ENCODE measurements around the gene MAD1L1. TPM values are rescaled to one million over a fixed set of nuclear protein-coding genes. Genes with fewer than 3 reads are reported as not detected.
A peak's percentile ranks its signal among the peaks of the same experiment; 100 is the strongest.

The MAD1L1 gene
- total RNA-seq, 1 experiment from 2014 or later: 43.8 TPM

DNA sequence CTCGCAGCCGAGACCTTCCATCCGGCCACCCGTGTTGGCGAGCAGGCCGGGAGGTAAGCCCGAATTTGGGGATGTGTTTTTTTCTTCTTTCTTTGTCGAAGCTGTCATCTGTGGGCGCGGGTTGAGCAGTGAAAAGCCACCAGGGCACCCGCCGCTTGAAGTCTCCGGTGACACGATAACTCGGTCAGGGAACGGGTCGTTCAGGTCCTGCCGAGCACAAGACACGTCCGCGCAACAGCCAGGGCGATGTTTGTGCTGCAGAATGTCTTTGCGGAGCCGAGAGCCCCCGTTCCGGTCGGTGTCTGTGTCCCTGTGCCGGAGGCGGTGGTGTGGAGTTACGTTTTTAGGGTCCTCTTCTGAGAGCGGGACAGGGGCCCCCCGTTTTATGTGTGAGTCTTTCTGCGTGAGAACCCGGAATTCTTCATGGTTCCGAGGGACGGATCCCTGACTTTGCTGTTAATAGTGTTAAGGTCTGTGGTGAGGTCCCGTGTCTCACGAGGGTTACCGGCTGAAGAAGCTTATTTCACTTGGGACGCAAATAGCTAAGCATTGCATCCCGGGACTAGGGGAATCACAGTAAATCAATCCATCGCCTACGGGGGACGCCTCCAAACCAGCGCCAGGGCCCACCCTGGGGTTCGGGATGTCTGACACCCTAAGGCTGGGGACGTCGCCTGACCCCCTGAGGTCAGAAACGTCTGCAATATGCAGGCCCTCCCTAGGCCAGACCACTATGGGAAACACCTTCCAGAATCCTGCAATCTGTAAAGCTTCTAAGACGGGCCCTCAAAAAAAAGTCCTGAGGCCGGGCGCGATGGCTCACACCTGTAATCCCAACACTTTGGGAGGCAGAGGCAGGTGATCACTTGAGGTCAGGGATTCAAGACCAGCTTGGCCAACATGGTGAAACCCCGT is 463.2 kb downstream of the MAD1L1 start (continued):
- no peak for TF ChIP-seq TEAD1 (CRISPR knock-in tag; IDR thresholded peaks at IDR 0.05)
- TF ChIP-seq, protein P1, sequence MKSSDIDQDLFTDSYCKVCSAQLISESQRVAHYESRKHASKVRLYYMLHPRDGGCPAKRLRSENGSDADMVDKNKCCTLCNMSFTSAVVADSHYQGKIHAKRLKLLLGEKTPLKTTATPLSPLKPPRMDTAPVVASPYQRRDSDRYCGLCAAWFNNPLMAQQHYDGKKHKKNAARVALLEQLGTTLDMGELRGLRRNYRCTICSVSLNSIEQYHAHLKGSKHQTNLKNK (CRISPR knock-in tag; IDR thresholded peaks at IDR 0.05): no peak

DNA sequence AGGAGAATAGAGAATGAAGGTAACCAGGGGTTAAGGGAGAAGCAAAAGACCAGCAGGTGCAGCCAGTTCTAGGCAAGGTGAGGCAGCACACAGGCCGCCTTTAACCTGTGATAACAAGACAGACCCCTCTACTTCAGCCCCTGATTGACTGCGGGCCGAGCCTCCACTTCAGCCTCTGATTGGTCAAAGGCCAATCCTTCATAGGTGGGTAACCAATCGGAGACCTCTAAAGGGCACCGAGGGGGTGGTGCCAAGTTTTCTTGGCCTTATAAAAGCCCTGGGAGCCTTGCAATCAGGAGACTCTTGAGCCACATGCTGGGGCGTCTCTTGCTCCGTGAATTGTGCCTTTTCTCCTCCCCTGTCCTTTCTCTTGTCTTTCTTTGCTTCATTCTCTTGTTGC is 463.9 kb downstream of the MAD1L1 start:
- no peak overlapping the region for H3K27ac Mint-ChIP-seq
- H3K9me3 Mint-ChIP-seq: no peaks in the 10 kb centered on the region

DNA sequence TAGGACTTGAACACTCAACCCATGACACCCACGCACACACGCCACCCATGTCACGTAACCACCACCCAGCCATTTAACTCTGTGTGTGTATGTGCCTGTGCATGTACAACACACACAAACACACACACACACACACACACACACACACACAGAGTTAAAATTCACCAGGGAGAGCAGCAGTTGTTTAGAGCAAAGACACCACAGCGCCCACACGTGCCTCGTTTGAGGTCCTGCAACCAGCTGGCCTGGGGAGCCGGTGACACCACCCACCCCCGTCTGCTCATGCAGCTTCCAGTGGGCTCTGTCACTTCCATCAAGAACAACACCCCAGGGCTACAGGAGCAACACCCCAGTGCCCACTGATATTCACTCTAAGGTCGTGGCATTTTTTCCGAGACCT is 465.2 kb downstream of the MAD1L1 start:
- DNase-seq (ENCODE audit: low spot score) (peak; percentile 61), ATAC-seq (peak; percentile 62; the same call in 1 of the 2 replicates)
- TF ChIP-seq JUN (CRISPR knock-in tag; IDR thresholded peaks at IDR 0.05) (no peak), RORB (CRISPR knock-in tag; IDR thresholded peaks at IDR 0.05) (no peak)
- TF ChIP-seq, protein P2, sequence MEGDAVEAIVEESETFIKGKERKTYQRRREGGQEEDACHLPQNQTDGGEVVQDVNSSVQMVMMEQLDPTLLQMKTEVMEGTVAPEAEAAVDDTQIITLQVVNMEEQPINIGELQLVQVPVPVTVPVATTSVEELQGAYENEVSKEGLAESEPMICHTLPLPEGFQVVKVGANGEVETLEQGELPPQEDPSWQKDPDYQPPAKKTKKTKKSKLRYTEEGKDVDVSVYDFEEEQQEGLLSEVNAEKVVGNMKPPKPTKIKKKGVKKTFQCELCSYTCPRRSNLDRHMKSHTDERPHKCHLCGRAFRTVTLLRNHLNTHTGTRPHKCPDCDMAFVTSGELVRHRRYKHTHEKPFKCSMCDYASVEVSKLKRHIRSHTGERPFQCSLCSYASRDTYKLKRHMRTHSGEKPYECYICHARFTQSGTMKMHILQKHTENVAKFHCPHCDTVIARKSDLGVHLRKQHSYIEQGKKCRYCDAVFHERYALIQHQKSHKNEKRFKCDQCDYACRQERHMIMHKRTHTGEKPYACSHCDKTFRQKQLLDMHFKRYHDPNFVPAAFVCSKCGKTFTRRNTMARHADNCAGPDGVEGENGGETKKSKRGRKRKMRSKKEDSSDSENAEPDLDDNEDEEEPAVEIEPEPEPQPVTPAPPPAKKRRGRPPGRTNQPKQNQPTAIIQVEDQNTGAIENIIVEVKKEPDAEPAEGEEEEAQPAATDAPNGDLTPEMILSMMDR (IDR thresholded peaks at IDR 0.05): 0 out of 2 replicates have a peak, but pooled peaks have one; percentile 38
- Mint-ChIP-seq H3K36me3 (no peaks in the 10 kb centered on the region), H3K27ac (no peak overlapping the region), H3K9me3 (no peaks in the 10 kb centered on the region), H3K4me3 (no peak overlapping the region), H3K4me1 (no peaks in the 10 kb centered on the region), H3K27me3 (ENCODE audit: low read depth) (no peaks in the 10 kb centered on the region)
- ChIA-PET POLR2A (interaction anchor here (0.7 kb wide), 1 partner anchor 155 kb away, joined by 5 read pairs; no protein-coding TSS in a partner anchor), CTCF (interaction anchor here (0.6 to 2.9 kb wide), 18 partner anchors 9 to 189 kb away, joined by 3 to 18 read pairs (median 3); no protein-coding TSS in a partner anchor)

More for the DNA sequence above, 463.9 kb downstream of the MAD1L1 start:
- Mint-ChIP-seq H3K36me3 (no peaks in the 10 kb centered on the region), H3K4me1 (no peaks in the 10 kb centered on the region), H3K4me3 (no peak overlapping the region), H3K27me3 (ENCODE audit: low read depth) (no peaks in the 10 kb centered on the region)
- POLR2A ChIA-PET: no interaction called here
- CTCF ChIA-PET: no interaction called here
- peak; percentile 38 for DNase-seq (ENCODE audit: low spot score)
- TF ChIP-seq NFYB (CRISPR knock-in tag; conservative IDR thresholded peaks at IDR 0.05; ENCODE audit: low read depth) (peak; percentile 77), ZNF317 (CRISPR knock-in tag; IDR thresholded peaks at IDR 0.05; ENCODE audit: borderline replicate concordance, low read depth) (no peak)
- peak; percentile 79 for ATAC-seq

Small RNA genes within 50 kb of the gene (microRNA-seq; reads per million reads assigned to microRNA genes)
- gene MIR4655 (ENCODE audit: borderline number of aligned reads): 1.4 reads per million
- gene MIR6836 (ENCODE audit: borderline number of aligned reads): not detected

Other genes with a start within 250 kb of the MAD1L1 start
- 33.6 to 38.9 TPM (median 34.7 TPM) in 3 replicates for gene MRM2, start 9.3 kb upstream of the MAD1L1 start, total RNA-seq (2021)
- gene NUDT1, start 9.3 kb upstream of the MAD1L1 start, total RNA-seq (2021): 100 to 108 TPM (median 102 TPM) in 3 replicates
- gene SNX8, start 81.5 kb upstream of the MAD1L1 start, total RNA-seq (2021): 44.9 to 50.8 TPM (median 49.6 TPM) in 3 replicates
- gene EIF3B, start 121.9 kb upstream of the MAD1L1 start, total RNA-seq (2021): 300 to 361 TPM (median 304 TPM) in 3 replicates
- 18.3 to 21.7 TPM (median 20.7 TPM) in 3 replicates for gene CHST12, start 170.7 kb upstream of the MAD1L1 start, total RNA-seq (2021)
- gene GRIFIN, start 243.5 kb upstream of the MAD1L1 start, total RNA-seq (2021): not detected in 3 replicates